ENCODE measurements around the gene PLCG1. TPM values are rescaled to one million over a fixed set of nuclear protein-coding genes. Genes with fewer than 3 reads are reported as not detected.

The PLCG1 gene
- total and polyA plus RNA-seq, 2 experiments from 2014 or later: 27.4 to 206 TPM

- no peak for ATAC-seq
- Histone ChIP-seq H3K9me2 (ENCODE audit: insufficient read depth) (no peaks in the 10 kb centered on the region), H3K79me2 (replicated peaks; ENCODE audit: insufficient read depth) (no peaks in the 10 kb centered on the region), H4K20me1 (replicated peaks; ENCODE audit: insufficient read depth) (peaks cover 4% of the 10 kb centered on the region; the same call in 1 of the 2 replicates), H3F3A (replicated peaks; ENCODE audit: low read depth) (no peaks in the 10 kb centered on the region), H3K27me3 (ENCODE audit: insufficient read depth) (no peaks in the 10 kb centered on the region), H3K27ac (ENCODE audit: low read depth) (no peak overlapping the region), H3K36me3 (ENCODE audit: insufficient read depth) (no peaks in the 10 kb centered on the region), H3K4me1 (ENCODE audit: insufficient read depth) (peaks cover 5% of the 10 kb centered on the region; the same call in 1 of the 2 replicates), H2AFZ (no peak overlapping the region), H3K4me3 (no peak overlapping the region), H3K4me2 (no peak overlapping the region)
- DNase-seq (ENCODE audit: low spot score): no peak
- TF ChIP-seq EZH2phosphoT487 (IDR thresholded peaks at IDR 0.05; ENCODE audit: unreplicated experiment) (no peak), STAT1 (IDR thresholded peaks at IDR 0.05; ENCODE audit: unreplicated experiment) (no peak), REST (IDR thresholded peaks at IDR 0.05; ENCODE audit: unreplicated experiment) (no peak), JUNB (IDR thresholded peaks at IDR 0.05; ENCODE audit: unreplicated experiment) (no peak), CREB1 (CRISPR knock-in tag; IDR thresholded peaks at IDR 0.05; ENCODE audit: low read depth) (no peak), ZNF114 (CRISPR knock-in tag; IDR thresholded peaks at IDR 0.05) (no peak), ZNF331 (CRISPR knock-in tag; IDR thresholded peaks at IDR 0.05; ENCODE audit: low read depth) (no peak), POLR2AphosphoS5 (IDR thresholded peaks at IDR 0.05; ENCODE audit: low read depth) (no peak)
- H3K9me3 Mint-ChIP-seq: no peaks in the 10 kb centered on the region
- peaks cover 12% of the 10 kb centered on the region; the same call in 2 of the 3 replicates for H3K36me3 Mint-ChIP-seq (ENCODE audit: low read depth)
- H3K4me3 Mint-ChIP-seq: no peak overlapping the region
- peaks cover 13% of the 10 kb centered on the region for H3K27me3 Mint-ChIP-seq (ENCODE audit: insufficient read depth, low read depth, poor library complexity)
- H3K4me1 Mint-ChIP-seq: peaks cover 16% of the 10 kb centered on the region; the same call in 2 of the 3 replicates
- no peak overlapping the region for H3K27ac Mint-ChIP-seq
Observed at GRCh38 chr20:41181567-41181966, 44.2 kb downstream of the PLCG1 start.

- H3K79me2 ChIP-seq (replicated peaks; ENCODE audit: insufficient read depth): no peaks in the 10 kb centered on the region
- ATAC-seq (no peak), DNase-seq (ENCODE audit: low spot score) (no peak)
- H3K27ac ChIP-seq (ENCODE audit: low read depth): no peak overlapping the region
- no peaks in the 10 kb centered on the region for H3K27me3 ChIP-seq (ENCODE audit: insufficient read depth)
- no peak overlapping the region for H3K4me3 Mint-ChIP-seq
- no peak overlapping the region for H3K4me3 ChIP-seq
- H2AFZ ChIP-seq: no peak overlapping the region
- H3K4me2 ChIP-seq: no peak overlapping the region
- H3K4me1 ChIP-seq (ENCODE audit: insufficient read depth): peaks cover 5% of the 10 kb centered on the region; the same call in 1 of the 2 replicates
- H3K27me3 Mint-ChIP-seq (ENCODE audit: insufficient read depth, low read depth, poor library complexity): peaks cover 13% of the 10 kb centered on the region
- H3K4me1 Mint-ChIP-seq: peaks cover 16% of the 10 kb centered on the region; the same call in 2 of the 3 replicates
- no peak overlapping the region for H3K27ac Mint-ChIP-seq
- peaks cover 5% of the 10 kb centered on the region; the same call in 1 of the 3 replicates for H3K36me3 Mint-ChIP-seq (ENCODE audit: low read depth)
- H4K20me1 ChIP-seq (replicated peaks; ENCODE audit: insufficient read depth): 0 out of 2 replicates have a peak, but pooled peaks cover 4% of the 10 kb centered on the region
- no peaks in the 10 kb centered on the region for H3K9me3 Mint-ChIP-seq
- no peaks in the 10 kb centered on the region for H3F3A ChIP-seq (replicated peaks; ENCODE audit: low read depth)
- no peaks in the 10 kb centered on the region for H3K36me3 ChIP-seq (ENCODE audit: insufficient read depth)
- H3K9me2 ChIP-seq (ENCODE audit: insufficient read depth): no peaks in the 10 kb centered on the region
- no peak for TF ChIP-seq ZNF462 (CRISPR knock-in tag; IDR thresholded peaks at IDR 0.05)
Observed at GRCh38 chr20:41182296-41183212, 45.2 kb downstream of the PLCG1 start.

All from GM23338 (cell line).